Stimulated activated CD4-positive, alpha-beta T cell treated with anti-CD3 and anti-CD28 coated beads, Interleukin-1b, Interleukin-23, amount 100 ng/mL, for 1 hour (primary cell): ENCODE measurements around the gene RPAIN.
"Not testable (repeated sequence)": the region's sequence is repeated elsewhere in the genome, so short reads cannot be mapped to it uniquely, and the experiment has no call there.

Source experiments
- DNase-seq, 2 donors: peaks; one replicate each; pipeline ENCODE4 v3.0.0-alpha.2; 2020; ENCODE audit warnings: low read depth in 2 of 2

The RPAIN gene

GRCh38 chr17:5429191-5429887 lies 9.4 kb downstream of the RPAIN start:
- no peak for DNase-seq

- no peak for DNase-seq
Measured at GRCh38 chr17:5430413-5430999, 10.5 kb downstream of the RPAIN start.

GRCh38 chr17:5431234-5431633 lies 11.3 kb downstream of the RPAIN start:
- DNase-seq: not testable (repeated sequence)

GRCh38 chr17:5431949-5432556 lies 12.1 kb downstream of the RPAIN start:
- DNase-seq: no peak

GRCh38 chr17:5434984-5435383 lies 15.0 kb downstream of the RPAIN start:
- no peak for DNase-seq

GRCh38 chr17:5435781-5436315 lies 15.9 kb downstream of the RPAIN start:
- not testable (repeated sequence) for DNase-seq

- DNase-seq: no peak
Measured at GRCh38 chr17:5437721-5438317, 17.8 kb downstream of the RPAIN start.

- peak; percentile 83 to 90 for DNase-seq
Measured at GRCh38 chr17:5438716-5439445, 18.9 kb downstream of the RPAIN start, which contains the start of gene C1QBP. C1QBP (minus strand) TSS chr17:5439155; CDS start chr17:5439073, 82 bp downstream.

- no peak for DNase-seq
Measured at GRCh38 chr17:5439446-5439764, 19.4 kb downstream of the RPAIN start.

GRCh38 chr17:5443728-5444127 lies 23.7 kb downstream of the RPAIN start:
- no peak for DNase-seq

GRCh38 chr17:5444209-5444608 lies 24.2 kb downstream of the RPAIN start:
- DNase-seq: no peak

- DNase-seq: no peak
Measured at GRCh38 chr17:5446786-5447185, 26.8 kb downstream of the RPAIN start.

- DNase-seq: no peak
Measured at GRCh38 chr17:5464717-5465507, 44.9 kb downstream of the RPAIN start.

- no peak for DNase-seq
Measured at GRCh38 chr17:5466295-5466694, 46.3 kb downstream of the RPAIN start.

GRCh38 chr17:5467416-5467815 lies 47.4 kb downstream of the RPAIN start:
- DNase-seq: no peak

- no peak for DNase-seq
Measured at GRCh38 chr17:5468075-5468473, 48.1 kb downstream of the RPAIN start.

GRCh38 chr17:5472511-5472910 lies 52.5 kb downstream of the RPAIN start:
- no peak for DNase-seq

- no peak for DNase-seq
Measured at GRCh38 chr17:5473906-5474305, 53.9 kb downstream of the RPAIN start.

GRCh38 chr17:5478992-5479391 lies 59.0 kb downstream of the RPAIN start:
- no peak for DNase-seq

- DNase-seq: no peak
Measured at GRCh38 chr17:5480962-5481361, 61.0 kb downstream of the RPAIN start.

GRCh38 chr17:5481451-5481850 lies 61.5 kb downstream of the RPAIN start:
- no peak for DNase-seq
